Stimulated activated naive CD8-positive, alpha-beta T cell treated with anti-CD3 and anti-CD28 coated beads, Interleukin-15, Interleukin-2, amounts not matched to agents 100 ng/mL and 50 ng/mL, for 24 hours (primary cell): Measurements from ENCODE around the gene CACNA1F.

ENCODE experiments used
- H3K27ac Mint-ChIP-seq: one replicate; pipeline ENCODE4 v1.8.0; 2021; ENCODE audit warnings: mild to moderate bottlenecking, mixed read lengths
- H3K27me3 Mint-ChIP-seq: one replicate; pipeline ENCODE4 v1.8.0; 2021; ENCODE audit warnings: mixed read lengths
- H3K36me3 Mint-ChIP-seq: one replicate; pipeline ENCODE4 v1.8.0; 2021; ENCODE audit warnings: low read depth, mixed read lengths
- H3K4me1 Mint-ChIP-seq: one replicate; pipeline ENCODE4 v1.8.0; 2021; ENCODE audit warnings: low read depth, mixed read lengths
- H3K4me3 Mint-ChIP-seq: one replicate; pipeline ENCODE4 v1.8.0; 2021; ENCODE audit warnings: mild to moderate bottlenecking, mixed read lengths
- H3K9me3 Mint-ChIP-seq: one replicate; pipeline ENCODE4 v1.8.0; 2021; ENCODE audit warnings: mixed read lengths

Gene CACNA1F

DNA sequence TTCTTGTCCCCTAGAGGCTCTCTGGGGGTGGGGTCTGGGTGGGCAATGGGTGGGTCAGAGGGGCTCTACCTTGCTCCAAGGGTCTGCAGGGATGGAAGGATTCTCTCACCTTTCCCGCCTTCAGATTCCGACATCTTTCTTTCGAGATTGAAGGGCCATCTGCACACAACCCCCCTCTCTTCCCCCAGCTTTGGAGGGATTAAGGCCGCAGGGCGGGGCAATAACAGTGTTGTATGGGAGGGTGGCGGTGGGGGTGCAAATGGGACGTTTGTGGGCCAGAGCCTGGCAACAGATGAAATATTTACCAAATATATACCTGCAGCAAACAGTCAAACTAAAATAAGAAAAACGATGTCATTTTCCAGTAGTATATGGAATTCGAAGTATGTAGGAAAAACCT is at the start of gene CACNA1F:
Gene CACNA1F (minus strand): TSS at position 165 of the 400 bp plus-strand sequence. CDS start 31 bp downstream, at position 134.
- no peak within 1 kb of the TSS for H3K4me3 Mint-ChIP-seq
- H3K4me1 Mint-ChIP-seq = peaks cover 26% of the 10 kb centered on the region
- no peak within 1 kb of the TSS for H3K27ac Mint-ChIP-seq
- no peaks in the 10 kb centered on the region for H3K27me3 Mint-ChIP-seq
- no peaks in the 10 kb centered on the region for H3K9me3 Mint-ChIP-seq
- H3K36me3 Mint-ChIP-seq = peaks cover 4% of the 10 kb centered on the region

DNA sequence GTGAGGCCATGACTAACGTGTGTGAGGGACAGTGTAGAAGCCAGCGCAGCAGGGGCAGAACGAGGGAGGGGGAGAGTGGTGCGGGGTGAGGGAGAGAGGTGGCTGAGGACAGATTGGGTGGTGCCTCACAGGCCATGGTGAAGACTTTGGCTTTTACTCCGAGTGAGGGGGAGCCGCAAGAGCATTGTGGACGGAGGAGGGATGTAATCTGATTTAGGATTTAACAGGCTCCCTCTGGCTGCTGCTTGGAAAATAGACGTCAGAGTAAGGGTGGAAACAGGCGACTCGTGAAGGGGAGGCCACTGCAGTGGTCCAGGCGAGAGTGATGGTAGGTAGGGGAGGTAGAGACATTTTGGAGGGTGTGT is 49.5 kb upstream of the CACNA1F start:
- no peak overlapping the region for H3K27ac Mint-ChIP-seq
- H3K36me3 Mint-ChIP-seq = peaks cover 2% of the 10 kb centered on the region
- peaks cover 31% of the 10 kb centered on the region for H3K4me1 Mint-ChIP-seq
- H3K9me3 Mint-ChIP-seq = no peaks in the 10 kb centered on the region
- no peaks in the 10 kb centered on the region for H3K27me3 Mint-ChIP-seq
- no peak overlapping the region for H3K4me3 Mint-ChIP-seq

DNA sequence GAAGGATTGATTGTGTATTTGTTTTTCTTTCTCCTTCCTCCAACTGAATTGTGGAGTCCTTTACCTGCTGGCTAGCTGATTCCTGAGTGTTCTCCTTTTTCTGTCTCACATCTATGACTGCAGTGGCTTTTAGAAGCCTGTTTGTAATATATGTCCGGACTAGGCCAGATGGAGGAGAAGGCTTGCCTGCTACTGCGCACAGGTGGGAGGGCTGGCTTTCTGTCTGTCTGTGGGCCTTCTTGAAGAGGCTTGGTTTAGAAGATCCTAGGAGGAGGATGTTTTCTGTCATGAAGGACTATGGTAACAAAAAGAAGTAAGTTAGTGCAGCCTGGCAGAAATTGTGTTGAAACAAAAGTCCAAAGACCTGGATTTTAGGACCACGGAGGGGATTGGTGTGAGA is 44.9 kb upstream of the CACNA1F start:
- Mint-ChIP-seq H3K27me3 (no peaks in the 10 kb centered on the region), H3K4me1 (peaks cover 73% of the 10 kb centered on the region), H3K9me3 (no peaks in the 10 kb centered on the region), H3K4me3 (peak overlapping the region; percentile 63), H3K36me3 (peaks cover 19% of the 10 kb centered on the region), H3K27ac (peak overlapping the region; percentile 98)

DNA sequence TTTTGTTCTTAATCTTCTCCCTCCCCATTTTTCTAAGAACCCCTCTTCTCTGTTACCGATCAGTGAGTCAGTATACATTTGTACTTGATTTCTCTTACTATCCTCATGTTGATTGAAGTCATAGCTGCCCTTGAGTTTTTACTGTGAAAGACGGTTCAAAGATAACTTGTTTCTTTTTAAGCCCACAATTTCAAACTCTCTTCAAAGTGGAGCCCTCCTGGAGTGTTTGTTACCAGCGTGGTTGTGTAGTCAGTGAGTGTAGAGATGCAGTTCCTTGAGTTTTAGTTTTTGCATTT is 44.3 kb upstream of the CACNA1F start:
- H3K4me1 Mint-ChIP-seq = peaks cover 76% of the 10 kb centered on the region

DNA sequence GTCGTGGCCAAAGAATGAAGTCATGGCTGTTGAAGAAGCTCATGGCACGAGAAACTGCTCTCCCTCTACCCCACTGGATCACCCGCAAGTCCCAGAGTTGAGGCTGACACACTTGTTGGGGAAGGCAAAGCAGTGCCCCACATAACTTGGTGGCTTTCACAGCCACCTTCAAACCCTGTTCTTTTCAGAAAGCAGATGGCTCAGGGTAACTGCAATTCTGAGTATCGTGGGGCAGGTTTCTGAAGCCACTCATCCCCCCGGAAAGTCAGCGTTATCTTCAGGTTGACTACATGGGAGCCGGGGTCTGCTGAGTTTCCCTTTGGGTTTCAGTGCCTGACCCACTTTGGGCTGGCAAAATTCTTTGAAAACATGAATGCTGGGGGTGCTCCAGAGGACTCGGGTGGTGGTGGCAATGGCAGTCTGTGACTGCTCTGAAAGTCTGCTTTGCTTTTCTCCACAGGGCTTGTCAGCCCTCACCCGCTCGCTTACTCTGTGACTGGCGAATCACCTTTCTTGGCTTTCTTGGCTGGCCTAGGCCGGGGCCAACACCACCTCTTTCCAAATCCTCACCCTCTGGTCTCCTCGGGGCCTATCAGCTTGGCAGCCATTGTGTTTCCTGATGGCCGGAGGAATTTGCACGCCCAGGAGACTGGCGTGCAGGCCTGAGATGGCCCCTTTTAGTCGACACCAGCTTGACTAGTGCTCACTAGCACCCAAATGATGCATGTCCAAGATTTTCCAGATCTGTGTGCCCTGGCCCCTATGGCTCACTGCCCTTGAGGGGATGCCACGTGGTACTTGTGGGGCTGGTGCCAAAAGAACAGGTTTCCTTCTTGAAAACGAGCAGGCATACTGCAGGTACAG is 43.8 kb upstream of the CACNA1F start:
- no peaks in the 10 kb centered on the region for H3K27me3 Mint-ChIP-seq
- H3K9me3 Mint-ChIP-seq = no peaks in the 10 kb centered on the region
- H3K27ac Mint-ChIP-seq = peak overlapping the region; percentile 98
- H3K4me3 Mint-ChIP-seq = peak overlapping the region; percentile 63
- H3K4me1 Mint-ChIP-seq = peaks cover 77% of the 10 kb centered on the region
- peaks cover 19% of the 10 kb centered on the region for H3K36me3 Mint-ChIP-seq

More for the DNA sequence above, 44.3 kb upstream of the CACNA1F start:
- Mint-ChIP-seq H3K27ac (peak overlapping the region; percentile 98), H3K4me3 (peak overlapping the region; percentile 63), H3K9me3 (no peaks in the 10 kb centered on the region), H3K36me3 (peaks cover 19% of the 10 kb centered on the region), H3K27me3 (no peaks in the 10 kb centered on the region)

DNA sequence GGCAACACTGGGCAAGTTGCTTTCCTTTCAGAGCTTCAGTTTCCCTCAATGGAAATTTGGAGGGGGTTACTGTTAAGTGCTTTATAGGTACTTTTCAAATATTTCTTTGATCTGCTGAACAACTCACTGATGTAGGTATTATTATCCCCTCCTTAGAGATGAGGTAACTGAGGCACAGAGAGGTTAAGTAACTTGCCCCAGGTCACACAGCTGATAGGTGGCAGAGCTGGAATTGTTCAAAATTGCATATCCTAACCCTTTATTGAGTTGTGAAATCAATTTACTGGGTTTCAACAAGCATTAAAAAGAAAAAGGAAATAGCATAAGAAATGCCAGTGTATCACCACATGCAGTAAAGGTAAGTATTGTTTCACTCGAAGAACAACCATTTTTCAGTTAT is 43.1 kb upstream of the CACNA1F start:
- Mint-ChIP-seq H3K4me1 (peaks cover 82% of the 10 kb centered on the region), H3K27ac (no peak overlapping the region), H3K9me3 (no peaks in the 10 kb centered on the region), H3K4me3 (no peak overlapping the region), H3K36me3 (peaks cover 21% of the 10 kb centered on the region), H3K27me3 (no peaks in the 10 kb centered on the region)

DNA sequence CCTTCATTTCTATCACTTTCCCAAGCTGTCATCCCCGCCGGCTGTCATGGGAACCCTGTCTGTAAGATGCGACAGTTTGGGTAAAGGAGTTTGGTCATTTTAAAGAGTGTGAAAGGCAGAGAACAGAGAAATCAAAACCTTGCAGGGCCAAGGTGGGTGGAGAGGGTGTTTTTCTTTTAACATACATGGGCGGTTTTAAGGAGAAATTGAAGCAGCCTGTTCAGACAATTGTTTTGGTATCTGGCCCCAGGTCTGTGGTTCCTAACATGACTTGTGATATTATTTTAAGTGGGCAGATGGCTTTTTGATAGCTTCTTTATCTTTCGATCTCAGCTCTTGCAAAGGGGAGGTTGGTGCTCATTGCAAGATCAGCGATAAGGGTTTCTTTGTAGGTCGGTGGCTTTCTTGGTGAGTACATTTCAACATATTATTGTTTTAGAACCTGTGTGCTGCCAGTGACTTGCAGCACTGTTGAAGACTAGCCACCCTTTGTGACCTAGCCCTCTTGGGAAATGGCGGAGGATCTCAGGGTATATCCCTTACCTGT is 40.1 kb upstream of the CACNA1F start:
- H3K4me1 Mint-ChIP-seq = peaks cover 83% of the 10 kb centered on the region
- peak overlapping the region; percentile 74 for H3K4me3 Mint-ChIP-seq
- H3K9me3 Mint-ChIP-seq = no peaks in the 10 kb centered on the region
- H3K27ac Mint-ChIP-seq = peak overlapping the region; percentile 85
- peaks cover 26% of the 10 kb centered on the region for H3K36me3 Mint-ChIP-seq
- H3K27me3 Mint-ChIP-seq = no peaks in the 10 kb centered on the region

DNA sequence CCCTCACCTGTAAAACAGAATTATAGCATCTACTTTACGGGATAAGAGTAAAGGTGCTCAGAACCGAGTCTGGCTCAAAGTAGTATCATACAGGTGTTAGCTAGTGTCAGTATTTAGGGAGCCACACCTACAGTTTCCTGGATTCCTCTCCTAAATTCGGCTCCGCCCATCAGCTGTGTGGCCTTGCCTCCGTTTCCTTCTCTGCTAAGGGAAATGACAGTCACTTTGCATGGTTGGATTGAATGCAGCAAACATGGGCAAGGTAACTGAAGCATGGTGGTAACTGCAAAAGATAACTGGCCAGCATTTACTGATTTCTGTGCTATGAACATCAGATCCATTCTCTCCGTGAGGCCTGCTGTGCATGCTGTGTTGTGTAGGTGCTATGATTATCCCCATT is 39.3 kb upstream of the CACNA1F start:
- Mint-ChIP-seq H3K4me1 (peaks cover 83% of the 10 kb centered on the region), H3K27me3 (no peaks in the 10 kb centered on the region), H3K27ac (peak overlapping the region; percentile 85)

DNA sequence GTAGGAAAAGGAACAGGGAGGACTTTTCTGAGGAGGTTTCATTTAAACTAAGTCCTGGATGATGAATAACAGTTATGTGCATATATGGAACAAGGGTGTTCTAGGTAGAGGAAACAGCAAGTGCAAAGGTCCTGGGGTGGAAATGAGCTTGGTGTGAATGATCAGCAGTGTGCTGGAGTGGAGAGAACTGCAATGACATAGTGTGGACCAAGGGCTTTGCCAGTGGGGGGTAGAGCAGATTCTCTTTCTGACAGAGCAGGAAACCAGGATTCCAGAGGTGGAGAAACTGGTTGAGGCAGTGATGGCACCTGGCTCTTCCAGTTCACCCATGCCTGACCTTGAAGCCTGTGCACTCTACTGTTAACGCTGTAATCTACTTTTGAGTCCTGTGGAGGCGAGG is 38.2 kb upstream of the CACNA1F start:
- no peaks in the 10 kb centered on the region for H3K9me3 Mint-ChIP-seq

More for the DNA sequence above, 39.3 kb upstream of the CACNA1F start:
- Mint-ChIP-seq H3K9me3 (no peaks in the 10 kb centered on the region), H3K4me3 (peak overlapping the region; percentile 74), H3K36me3 (peaks cover 22% of the 10 kb centered on the region)

DNA sequence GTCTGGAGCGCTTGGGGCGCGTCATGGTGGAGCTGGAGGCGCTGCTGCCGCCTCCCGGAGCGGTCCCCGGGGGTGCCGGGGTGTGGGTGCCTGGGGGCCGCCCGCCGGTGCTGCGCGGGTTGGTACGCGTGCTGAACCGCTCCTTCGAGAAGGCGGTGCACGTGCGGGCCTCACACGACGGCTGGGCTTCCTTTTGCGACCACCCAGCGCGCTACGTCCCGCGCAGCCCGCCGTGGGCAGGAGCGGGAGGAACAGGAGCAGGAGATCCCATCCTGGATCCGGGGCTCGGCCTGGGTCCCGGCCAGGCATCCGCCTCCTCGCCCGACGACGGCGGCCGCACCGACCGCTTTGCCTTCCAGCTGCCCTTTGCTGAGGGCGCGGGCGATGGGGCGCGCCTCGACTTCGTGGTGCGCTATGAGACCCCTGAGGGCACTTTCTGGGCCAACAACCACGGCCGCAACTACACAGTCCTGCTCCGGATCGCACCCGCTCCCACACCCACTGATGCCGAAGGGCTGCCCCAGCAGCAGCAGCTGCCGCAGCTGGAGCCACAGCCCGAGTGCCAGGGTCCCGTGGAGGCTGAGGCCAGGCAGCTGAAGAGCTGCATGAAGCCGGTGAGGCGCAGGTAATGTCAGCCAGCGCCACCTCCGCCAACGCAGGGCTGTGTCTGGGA is 37.2 kb upstream of the CACNA1F start:
- peaks cover 22% of the 10 kb centered on the region for H3K36me3 Mint-ChIP-seq
- H3K27me3 Mint-ChIP-seq = no peaks in the 10 kb centered on the region
- H3K4me3 Mint-ChIP-seq = peak overlapping the region; percentile 80
- H3K27ac Mint-ChIP-seq = peak overlapping the region; percentile 83
- peaks cover 65% of the 10 kb centered on the region for H3K4me1 Mint-ChIP-seq
- no peaks in the 10 kb centered on the region for H3K9me3 Mint-ChIP-seq

More for the DNA sequence above, 38.2 kb upstream of the CACNA1F start:
- H3K36me3 Mint-ChIP-seq = peaks cover 22% of the 10 kb centered on the region
- H3K4me1 Mint-ChIP-seq = peaks cover 74% of the 10 kb centered on the region
- H3K27ac Mint-ChIP-seq = peak overlapping the region; percentile 83
- H3K4me3 Mint-ChIP-seq = peak overlapping the region; percentile 80
- H3K27me3 Mint-ChIP-seq = no peaks in the 10 kb centered on the region

DNA sequence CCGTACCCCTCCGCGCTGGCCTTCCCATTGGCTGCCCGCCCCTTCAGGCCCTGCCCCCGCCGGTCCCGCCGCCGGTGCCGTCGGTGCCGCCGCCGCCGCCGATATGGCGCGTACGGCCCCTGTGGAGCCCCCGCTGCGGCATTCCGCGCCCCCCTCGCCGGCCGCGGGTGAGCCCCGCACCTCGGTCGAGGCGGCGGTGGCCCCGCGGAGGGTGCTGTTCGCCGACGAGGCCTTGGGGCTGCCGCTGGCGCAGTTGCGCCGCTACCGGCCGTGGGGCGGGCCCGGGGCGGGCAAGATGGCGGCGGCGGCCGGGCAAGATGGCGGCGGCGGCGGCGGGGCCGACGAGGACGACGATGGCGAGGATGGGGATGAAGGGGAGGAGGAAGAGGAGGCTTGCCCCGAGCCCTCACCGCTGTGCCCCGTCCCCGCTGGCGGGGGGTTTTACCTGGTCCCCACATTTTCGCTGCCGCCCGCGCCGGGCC is 36.7 kb upstream of the CACNA1F start, which contains the start of gene PPP1R3F:
Gene PPP1R3F (plus strand): TSS at position 27 of the 482 bp plus-strand sequence. CDS start 77 bp downstream, at position 104.
- H3K27ac Mint-ChIP-seq = peak within 1 kb of the TSS; percentile 100
- H3K36me3 Mint-ChIP-seq = peaks cover 17% of the 10 kb centered on the region
- peak within 1 kb of the TSS; percentile 89 for H3K4me3 Mint-ChIP-seq
- peaks cover 64% of the 10 kb centered on the region for H3K4me1 Mint-ChIP-seq
- no peaks in the 10 kb centered on the region for H3K9me3 Mint-ChIP-seq
- no peaks in the 10 kb centered on the region for H3K27me3 Mint-ChIP-seq

DNA sequence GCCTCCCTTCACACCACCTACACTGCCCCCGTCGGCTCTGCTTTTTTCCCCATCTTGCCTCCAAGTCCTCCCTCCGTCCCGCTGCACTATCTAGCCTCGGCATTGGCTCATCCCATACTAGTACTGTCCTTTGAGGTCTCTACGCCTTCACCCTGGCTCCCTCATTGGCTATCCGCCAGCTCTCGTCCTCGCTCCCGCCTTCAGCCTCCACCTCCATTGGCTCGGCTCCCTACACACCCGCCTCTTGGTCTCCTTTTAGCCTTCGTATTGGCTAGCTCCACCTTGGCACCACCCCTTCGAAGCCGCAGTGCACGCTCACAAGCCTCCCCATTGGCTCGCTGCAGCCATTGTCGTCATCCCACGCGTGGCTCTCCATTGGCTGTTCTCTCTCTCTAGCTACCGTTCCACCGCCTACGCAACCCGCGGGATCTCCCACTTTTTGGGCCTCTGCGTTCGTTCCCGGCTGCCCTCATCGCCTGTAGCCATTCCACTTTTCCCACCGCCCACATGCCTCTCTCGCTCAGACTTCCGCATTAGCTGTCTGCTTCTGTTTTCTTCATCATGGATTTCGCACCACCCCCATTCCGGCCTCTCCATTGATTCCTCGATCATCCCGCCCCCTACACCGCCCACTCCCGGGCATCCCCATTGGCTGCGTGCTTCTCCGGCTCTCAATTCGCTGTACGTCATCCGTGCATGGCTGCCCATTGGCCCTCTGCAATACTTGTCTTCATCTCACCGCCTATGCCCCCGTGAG is 36.0 kb upstream of the CACNA1F start:
- peak overlapping the region; percentile 100 for H3K27ac Mint-ChIP-seq
- H3K9me3 Mint-ChIP-seq = no peaks in the 10 kb centered on the region
- H3K36me3 Mint-ChIP-seq = peaks cover 12% of the 10 kb centered on the region
- H3K4me3 Mint-ChIP-seq = peak overlapping the region; percentile 89
- H3K27me3 Mint-ChIP-seq = no peaks in the 10 kb centered on the region
- H3K4me1 Mint-ChIP-seq = peaks cover 64% of the 10 kb centered on the region

DNA sequence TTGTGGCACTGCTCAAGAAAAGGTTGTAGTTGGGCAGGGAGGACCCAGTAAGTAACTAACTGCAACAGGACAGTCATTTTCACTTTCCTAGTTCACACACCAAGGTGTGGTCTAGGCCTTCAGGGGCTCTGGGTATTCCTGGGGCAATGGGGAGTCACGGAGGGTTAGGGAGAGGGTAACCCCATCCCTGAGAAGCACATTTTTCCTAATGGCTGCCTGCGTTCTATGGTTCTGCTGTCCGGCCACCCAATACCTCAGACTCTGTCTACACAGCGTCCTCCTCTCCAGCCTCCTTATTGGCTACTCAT is 35.5 kb upstream of the CACNA1F start:
- H3K4me3 Mint-ChIP-seq = peak overlapping the region; percentile 89
- H3K36me3 Mint-ChIP-seq = peaks cover 11% of the 10 kb centered on the region
- H3K9me3 Mint-ChIP-seq = no peaks in the 10 kb centered on the region
- peaks cover 64% of the 10 kb centered on the region for H3K4me1 Mint-ChIP-seq
- peak overlapping the region; percentile 100 for H3K27ac Mint-ChIP-seq
- H3K27me3 Mint-ChIP-seq = no peaks in the 10 kb centered on the region

DNA sequence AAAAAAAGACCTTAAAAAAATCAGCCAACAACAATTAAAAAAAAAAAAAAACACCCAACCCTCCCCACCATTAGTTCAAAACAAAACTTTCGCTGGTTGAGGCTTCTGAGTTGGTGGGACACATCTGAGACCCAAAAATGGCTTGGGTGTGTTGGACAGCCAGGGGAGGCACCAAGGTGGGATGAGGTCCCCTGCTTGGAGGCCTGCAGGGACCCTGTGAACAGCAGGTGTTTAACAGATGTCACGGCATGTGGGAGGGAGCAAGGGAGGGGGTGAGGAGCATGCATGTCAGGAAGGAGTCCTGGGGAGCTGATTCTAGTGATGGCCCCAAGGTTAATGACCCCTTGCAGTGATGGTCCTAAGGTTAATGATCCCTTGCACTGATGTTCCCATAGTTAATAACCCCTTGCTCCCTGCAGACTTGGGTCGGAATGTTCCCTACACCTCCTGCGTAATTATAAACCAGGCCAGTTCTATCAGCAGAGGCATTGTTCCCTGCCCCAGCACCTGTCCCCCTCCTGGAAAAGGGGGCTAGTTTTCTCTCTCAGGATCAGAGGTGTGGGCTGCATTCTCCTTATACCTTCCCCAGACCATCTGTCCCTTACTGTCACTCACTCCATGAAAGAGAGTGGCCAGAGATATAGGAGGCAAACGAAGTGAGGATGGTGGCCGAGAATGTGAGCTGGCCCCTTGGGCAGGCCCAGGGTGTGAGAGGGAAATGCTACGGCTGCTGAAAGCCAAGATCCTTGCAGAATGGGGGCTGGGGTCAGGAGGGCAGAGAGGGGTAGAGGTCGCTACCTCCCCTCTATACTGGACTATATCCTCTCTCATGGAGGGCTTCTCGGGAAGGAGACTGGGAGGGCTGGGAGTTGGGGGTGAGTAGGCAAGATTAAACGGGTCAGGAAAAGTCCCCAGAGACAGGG is 33.6 kb upstream of the CACNA1F start:
- Mint-ChIP-seq H3K4me1 (peaks cover 63% of the 10 kb centered on the region), H3K27ac (no peak overlapping the region), H3K27me3 (no peaks in the 10 kb centered on the region), H3K4me3 (peak overlapping the region; percentile 41), H3K9me3 (no peaks in the 10 kb centered on the region), H3K36me3 (peaks cover 6% of the 10 kb centered on the region)
